Activated B cell treated with CpG ODN at 0.5 μM for 24 hours (primary cell): ENCODE results near the gene HIVEP3. TPM values are rescaled to one million over a fixed set of nuclear protein-coding genes. Genes with fewer than 3 reads are reported as not detected.

ENCODE experiments used
- ATAC-seq: fragments of 200-7000 bp; cut with Tn5 transposase; one replicate; pipeline ENCODE4 v1.10.0; 2021; ENCODE audit warnings: low read depth, mild to moderate bottlenecking, moderate library complexity
- CTCF ChIA-PET: fragments of 350-600 bp; sonication (Branson Sonifier 250); formaldehyde crosslinking; loops from one replicate; lab custom pipeline; 2021; ENCODE audit warnings: antibody characterized with exemption; lab: Charles Lee
- POLR2A ChIA-PET: fragments of 350-600 bp; sonication (Branson Sonifier 250); formaldehyde crosslinking; loops from one replicate; lab custom pipeline; 2021; ENCODE audit warnings: antibody characterized with exemption; lab: Charles Lee
- DNase-seq: peaks from one replicate; pipeline ENCODE4 v3.0.0; 2022
- H3K27ac Mint-ChIP-seq: one replicate; pipeline ENCODE4 v1.8.0; 2020; ENCODE audit warnings: mixed read lengths
- H3K27me3 Mint-ChIP-seq: one replicate; pipeline ENCODE4 v1.8.0; 2021; ENCODE audit warnings: mixed read lengths
- H3K36me3 Mint-ChIP-seq: one replicate; pipeline ENCODE4 v1.8.0; 2021; ENCODE audit warnings: low read depth, mixed read lengths
- H3K4me1 Mint-ChIP-seq: one replicate; pipeline ENCODE4 v1.8.0; 2021; ENCODE audit warnings: mixed read lengths
- H3K4me3 Mint-ChIP-seq: one replicate; pipeline ENCODE4 v1.8.0; 2020; ENCODE audit warnings: mild to moderate bottlenecking, mixed read lengths
- H3K9me3 Mint-ChIP-seq: one replicate; pipeline ENCODE4 v1.8.0; 2020; ENCODE audit warnings: mixed read lengths
- intact Hi-C: fragments of 100-400 bp; cut with micrococcal nuclease; formaldehyde crosslinking; loops from one replicate; pipeline ENCODE4 v1.15.1; 2024
- total RNA-seq: library from RNA; stranded (reverse); gene quantifications from 2 replicates; pipeline ENCODE4 v1.2.3, GENCODE V29; 2022
- TF ChIP-seq, protein P1 (sequence below): fragments of 200-600 bp; IDR thresholded peaks from one replicate; pipeline ENCODE4 v1.8.0; 2022; ENCODE audit warnings: antibody characterized with exemption, mild to moderate bottlenecking

The HIVEP3 gene
- total RNA-seq, 1 donor from 2014 or later: 14.4 TPM

GRCh38 chr1:41846625-41847405 lies 71.9 kb downstream of the HIVEP3 start:
- intact Hi-C loops: no loop called here
- no peak for DNase-seq
- H3K4me1 Mint-ChIP-seq: peaks cover 9% of the 10 kb centered on the region
- ATAC-seq: no peak
- TF ChIP-seq, protein P1, sequence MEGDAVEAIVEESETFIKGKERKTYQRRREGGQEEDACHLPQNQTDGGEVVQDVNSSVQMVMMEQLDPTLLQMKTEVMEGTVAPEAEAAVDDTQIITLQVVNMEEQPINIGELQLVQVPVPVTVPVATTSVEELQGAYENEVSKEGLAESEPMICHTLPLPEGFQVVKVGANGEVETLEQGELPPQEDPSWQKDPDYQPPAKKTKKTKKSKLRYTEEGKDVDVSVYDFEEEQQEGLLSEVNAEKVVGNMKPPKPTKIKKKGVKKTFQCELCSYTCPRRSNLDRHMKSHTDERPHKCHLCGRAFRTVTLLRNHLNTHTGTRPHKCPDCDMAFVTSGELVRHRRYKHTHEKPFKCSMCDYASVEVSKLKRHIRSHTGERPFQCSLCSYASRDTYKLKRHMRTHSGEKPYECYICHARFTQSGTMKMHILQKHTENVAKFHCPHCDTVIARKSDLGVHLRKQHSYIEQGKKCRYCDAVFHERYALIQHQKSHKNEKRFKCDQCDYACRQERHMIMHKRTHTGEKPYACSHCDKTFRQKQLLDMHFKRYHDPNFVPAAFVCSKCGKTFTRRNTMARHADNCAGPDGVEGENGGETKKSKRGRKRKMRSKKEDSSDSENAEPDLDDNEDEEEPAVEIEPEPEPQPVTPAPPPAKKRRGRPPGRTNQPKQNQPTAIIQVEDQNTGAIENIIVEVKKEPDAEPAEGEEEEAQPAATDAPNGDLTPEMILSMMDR: no peak
- H3K27me3 Mint-ChIP-seq: no peaks in the 10 kb centered on the region
- no peak overlapping the region for H3K4me3 Mint-ChIP-seq
- POLR2A ChIA-PET: no interaction called here
- H3K36me3 Mint-ChIP-seq: no peaks in the 10 kb centered on the region
- H3K27ac Mint-ChIP-seq: no peak overlapping the region
- no peaks in the 10 kb centered on the region for H3K9me3 Mint-ChIP-seq
- CTCF ChIA-PET: interaction anchor here (0.6 kb wide), 1 partner anchor 21 kb away, joined by 4 read pairs; no protein-coding TSS in a partner anchor

DNA sequence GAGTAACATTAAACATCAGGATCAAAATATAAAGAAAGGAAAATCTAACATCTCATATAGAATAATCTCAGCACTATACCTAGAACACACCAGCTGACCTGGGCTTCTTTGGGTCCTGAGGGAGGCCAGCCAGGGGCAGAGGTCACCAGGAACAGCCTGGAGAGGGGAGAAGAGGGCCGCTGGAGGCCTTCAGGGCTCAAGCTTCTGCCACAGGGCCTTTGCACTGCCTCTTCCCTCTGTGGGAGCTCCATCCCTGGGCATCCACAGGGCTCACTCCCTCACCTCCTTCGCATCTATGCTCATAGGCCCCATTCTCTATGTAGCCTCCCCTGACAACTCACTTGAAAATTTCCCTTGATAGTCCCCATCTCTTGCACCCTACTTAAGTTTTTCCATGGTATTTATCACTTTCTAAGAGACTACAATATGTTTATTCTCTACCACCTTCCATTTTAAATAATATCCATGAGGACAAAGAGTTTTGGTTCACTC lies 73.9 kb downstream of the HIVEP3 start:
- H3K36me3 Mint-ChIP-seq: no peaks in the 10 kb centered on the region
- H3K9me3 Mint-ChIP-seq: no peaks in the 10 kb centered on the region
- peaks cover 5% of the 10 kb centered on the region for H3K4me1 Mint-ChIP-seq
- TF ChIP-seq, protein P1: no peak
- no peak overlapping the region for H3K4me3 Mint-ChIP-seq
- no peak for ATAC-seq
- DNase-seq: no peak
- ChIA-PET CTCF (no interaction called here), POLR2A (no interaction called here)
- intact Hi-C loops: no loop called here
- no peak overlapping the region for H3K27ac Mint-ChIP-seq
- peaks cover 1% of the 10 kb centered on the region for H3K27me3 Mint-ChIP-seq

DNA sequence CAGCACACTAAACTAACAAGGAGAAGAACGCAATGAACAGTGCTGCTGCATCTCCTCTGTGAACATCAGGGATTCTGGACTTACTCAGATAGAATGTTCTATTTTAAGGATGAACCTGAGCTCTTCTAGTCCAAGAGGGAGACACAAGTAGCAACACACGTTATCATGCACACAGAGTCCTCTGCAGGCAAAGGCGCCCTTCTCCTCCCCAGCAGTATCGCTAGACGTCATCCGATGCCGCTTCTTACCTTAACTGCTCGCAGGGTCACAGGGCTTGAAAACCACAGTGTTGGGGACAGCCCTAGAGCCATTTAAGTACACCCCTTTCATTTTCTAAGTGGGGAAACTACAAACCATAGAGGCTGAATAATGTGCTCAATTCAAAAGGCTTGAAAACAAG lies 74.5 kb downstream of the HIVEP3 start:
- DNase-seq (no peak), ATAC-seq (no peak)
- TF ChIP-seq, protein P1: no peak
- Mint-ChIP-seq H3K27me3 (peaks cover 1% of the 10 kb centered on the region), H3K9me3 (no peaks in the 10 kb centered on the region), H3K4me3 (no peak overlapping the region), H3K4me1 (peaks cover 5% of the 10 kb centered on the region), H3K27ac (no peak overlapping the region), H3K36me3 (no peaks in the 10 kb centered on the region)
- ChIA-PET POLR2A (no interaction called here), CTCF (no interaction called here)
- intact Hi-C loops: no loop called here

GRCh38 chr1:41842993-41843755 lies 75.5 kb downstream of the HIVEP3 start:
- H3K4me3 Mint-ChIP-seq: no peak overlapping the region
- no peak for ATAC-seq
- POLR2A ChIA-PET: no interaction called here
- peaks cover 1% of the 10 kb centered on the region for H3K27me3 Mint-ChIP-seq
- H3K4me1 Mint-ChIP-seq: peaks cover 5% of the 10 kb centered on the region
- H3K9me3 Mint-ChIP-seq: no peaks in the 10 kb centered on the region
- intact Hi-C loops: no loop called here
- TF ChIP-seq, protein P1: no peak
- no peaks in the 10 kb centered on the region for H3K36me3 Mint-ChIP-seq
- H3K27ac Mint-ChIP-seq: no peak overlapping the region
- CTCF ChIA-PET: no interaction called here
- DNase-seq: no peak

DNA sequence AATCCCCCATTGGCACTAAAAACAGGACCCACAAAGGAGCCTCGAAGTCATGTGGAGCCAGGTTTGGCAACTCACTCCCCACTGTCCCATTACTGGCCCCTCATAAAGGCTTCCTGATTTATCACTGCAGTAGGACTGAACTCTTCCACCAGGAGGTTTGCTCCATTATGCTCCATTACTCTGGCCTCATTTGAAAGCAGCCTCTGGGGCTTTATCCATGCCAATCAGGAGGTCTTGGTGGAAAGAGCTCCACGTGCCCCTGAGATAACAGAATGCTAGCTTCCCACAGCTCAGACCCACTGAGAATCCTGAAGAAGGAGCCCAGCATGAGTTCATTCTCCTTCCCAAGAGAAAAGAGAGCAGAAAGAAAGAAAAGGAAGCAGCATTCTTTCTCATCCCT lies 76.4 kb downstream of the HIVEP3 start:
- intact Hi-C loops: no loop called here
- peaks cover 1% of the 10 kb centered on the region for H3K27me3 Mint-ChIP-seq
- no peak overlapping the region for H3K27ac Mint-ChIP-seq
- peaks cover 5% of the 10 kb centered on the region for H3K4me1 Mint-ChIP-seq
- ATAC-seq: no peak
- POLR2A ChIA-PET: no interaction called here
- TF ChIP-seq, protein P1: no peak
- H3K9me3 Mint-ChIP-seq: no peaks in the 10 kb centered on the region
- CTCF ChIA-PET: no interaction called here
- H3K4me3 Mint-ChIP-seq: no peak overlapping the region
- DNase-seq: no peak
- H3K36me3 Mint-ChIP-seq: no peaks in the 10 kb centered on the region
